AG04449 (cell line): Measurements from ENCODE around the gene DNAJC5.

ENCODE experiments used
- CTCF ChIA-PET: fragments of 350-600 bp; formaldehyde crosslinking; extraction: SDS; loops from one replicate; lab custom pipeline; 2021; ENCODE audit warnings: antibody characterized with exemption; lab: Yijun Ruan, JAX
- POLR2A ChIA-PET: fragments of 400-600, 350-600 bp; formaldehyde crosslinking; extraction: SDS; loops from one replicate; lab custom pipeline; 2020; ENCODE audit warnings: antibody characterized with exemption, inconsistent platforms; lab: Yijun Ruan, JAX
- DNase-seq: peaks from one replicate; pipeline ENCODE4 v3.0.0-alpha.2; 2010; ENCODE audit warnings: low read depth, low spot score
- H3K4me3 ChIP-seq: 2 replicates; pipeline ENCODE4 v1.5.1; 2011; ENCODE audit warnings: low read depth, mild to moderate bottlenecking, control low read depth, low read length
- TF ChIP-seq, protein P1 (sequence below): IDR thresholded peaks from one replicate; pipeline ENCODE4 v1.5.1; 2011; ENCODE audit warnings: mild to moderate bottlenecking, moderate library complexity, low read length, control low read depth, inconsistent platforms; ENCODE audit not compliant: insufficient read depth; ENCODE audit errors: missing control alignments

DNAJC5 gene

GRCh38 chr20:63898882-63899558 lies 4.1 kb downstream of the DNAJC5 start:
- no peak overlapping the region for H3K4me3 ChIP-seq
- DNase-seq, result no peak
- TF ChIP-seq, protein P1, sequence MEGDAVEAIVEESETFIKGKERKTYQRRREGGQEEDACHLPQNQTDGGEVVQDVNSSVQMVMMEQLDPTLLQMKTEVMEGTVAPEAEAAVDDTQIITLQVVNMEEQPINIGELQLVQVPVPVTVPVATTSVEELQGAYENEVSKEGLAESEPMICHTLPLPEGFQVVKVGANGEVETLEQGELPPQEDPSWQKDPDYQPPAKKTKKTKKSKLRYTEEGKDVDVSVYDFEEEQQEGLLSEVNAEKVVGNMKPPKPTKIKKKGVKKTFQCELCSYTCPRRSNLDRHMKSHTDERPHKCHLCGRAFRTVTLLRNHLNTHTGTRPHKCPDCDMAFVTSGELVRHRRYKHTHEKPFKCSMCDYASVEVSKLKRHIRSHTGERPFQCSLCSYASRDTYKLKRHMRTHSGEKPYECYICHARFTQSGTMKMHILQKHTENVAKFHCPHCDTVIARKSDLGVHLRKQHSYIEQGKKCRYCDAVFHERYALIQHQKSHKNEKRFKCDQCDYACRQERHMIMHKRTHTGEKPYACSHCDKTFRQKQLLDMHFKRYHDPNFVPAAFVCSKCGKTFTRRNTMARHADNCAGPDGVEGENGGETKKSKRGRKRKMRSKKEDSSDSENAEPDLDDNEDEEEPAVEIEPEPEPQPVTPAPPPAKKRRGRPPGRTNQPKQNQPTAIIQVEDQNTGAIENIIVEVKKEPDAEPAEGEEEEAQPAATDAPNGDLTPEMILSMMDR, result no peak
- ChIA-PET CTCF (interaction anchor here (1.7 kb wide), 1 partner anchor 11 kb away, joined by 4 read pairs; no protein-coding TSS in a partner anchor), POLR2A (no interaction called here)

- ChIA-PET CTCF (interaction anchor here (1.7 kb wide), 1 partner anchor 9 kb away, joined by 4 read pairs; no protein-coding TSS in a partner anchor), POLR2A (no interaction called here)
- no peak for DNase-seq
- no peak overlapping the region for H3K4me3 ChIP-seq
- TF ChIP-seq, protein P1, result no peak
Observed at GRCh38 chr20:63900413-63900812, 5.5 kb downstream of the DNAJC5 start.

DNA sequence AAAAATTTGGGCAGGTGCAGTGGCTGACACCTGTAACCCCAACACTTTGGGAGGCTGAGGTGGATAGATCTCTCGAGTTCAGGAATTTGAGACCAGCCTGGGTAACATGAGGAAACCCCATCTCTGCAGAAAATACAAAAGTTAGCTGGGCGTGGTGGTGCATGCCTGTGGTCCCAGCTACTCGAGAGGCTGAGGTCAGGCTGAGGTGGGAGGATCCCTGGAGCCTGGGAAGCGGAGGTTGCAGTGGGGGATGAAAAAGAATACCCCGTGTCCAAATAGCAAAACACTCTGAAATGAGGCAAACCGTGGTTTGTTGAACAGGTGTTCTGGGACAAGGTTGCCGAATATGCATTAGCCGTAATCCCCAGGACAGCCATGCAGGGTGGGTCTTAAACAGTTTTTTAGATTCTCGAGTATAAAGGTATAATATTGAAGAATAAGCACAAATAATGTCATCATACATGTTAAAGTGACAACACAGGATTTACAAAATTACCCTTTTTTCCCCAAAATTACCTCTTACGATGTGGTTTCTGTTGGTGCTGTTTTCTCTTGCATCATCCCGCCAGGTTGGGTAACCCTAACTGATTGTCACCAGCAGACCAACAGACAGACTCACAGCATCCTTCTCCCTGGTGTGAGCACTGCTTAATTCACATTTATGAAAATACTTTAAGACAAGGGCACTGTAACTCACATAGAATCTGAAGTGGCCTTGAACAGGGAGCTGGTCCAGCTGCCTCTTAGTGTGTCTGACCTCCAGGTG lies 9.1 kb downstream of the DNAJC5 start:
- ChIA-PET POLR2A (no interaction called here), CTCF (interaction anchor here (0.8 kb wide), 1 partner anchor 11 kb away, joined by 4 read pairs; no protein-coding TSS in a partner anchor)
- H3K4me3 ChIP-seq, result no peak overlapping the region
- TF ChIP-seq, protein P1, result no peak
- no peak for DNase-seq

- DNase-seq, result no peak
- TF ChIP-seq, protein P1, result no peak
- POLR2A ChIA-PET, result no interaction called here
- H3K4me3 ChIP-seq, result no peak overlapping the region
- CTCF ChIA-PET, result interaction anchor here (1.6 to 4.5 kb wide), 2 partner anchors 12 to 66 kb away, joined by 4 to 23 read pairs; partner anchors contain the start of gene DNAJC5
Observed at GRCh38 chr20:63908008-63908682, 13.2 kb downstream of the DNAJC5 start.

DNA sequence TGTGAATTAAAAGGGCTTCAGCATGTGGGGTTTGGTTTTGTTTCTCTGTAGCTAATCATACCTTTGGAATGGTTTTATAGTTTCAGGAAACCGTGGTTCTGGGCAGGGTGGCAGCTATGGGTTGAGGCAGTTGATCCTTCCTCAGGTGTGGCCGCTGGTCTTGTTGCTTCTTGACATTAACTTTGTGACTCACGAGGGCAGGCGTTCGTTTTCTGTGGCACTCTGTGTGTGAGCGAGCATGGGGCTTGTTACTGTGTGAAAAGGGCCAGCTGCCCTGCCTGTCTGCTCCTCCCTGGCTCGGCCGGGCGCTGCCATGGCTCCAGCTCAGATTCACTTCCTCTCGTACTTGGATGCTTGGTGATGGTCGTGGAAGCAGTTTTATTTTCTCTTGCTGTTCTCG lies 16.2 kb downstream of the DNAJC5 start:
- POLR2A ChIA-PET, result interaction anchor here (1.2 kb wide), 1 partner anchor 46 kb away, joined by 3 read pairs; the partner anchor contains the start of gene TPD52L2
- TF ChIP-seq, protein P1, result no peak
- CTCF ChIA-PET, result interaction anchor here (1.3 to 2.1 kb wide), 4 partner anchors 15 to 125 kb away, joined by 3 to 6 read pairs (median 3); no protein-coding TSS in a partner anchor
- no peak overlapping the region for H3K4me3 ChIP-seq
- no peak for DNase-seq
